Gastrocnemius medialis (tissue), 4 donors: ENCODE data around the gene AJUBA. TPM values are rescaled to one million over a fixed set of nuclear protein-coding genes. Genes with fewer than 3 reads are reported as not detected.

Experiments
- ATAC-seq, 2 donors: fragments of 150-250 bp; one replicate each; pipeline ENCODE4 v1.9.1; 2016
- DNase-seq, 2 donors: peaks; one replicate each; pipeline ENCODE4 v3.0.0-alpha.2; 2019
- H3K27ac ChIP-seq, 4 donors: fragments of 200-600 bp; sonication (generic); 1 replicate in 1 of 4; 2 replicates in 3 of 4; pipeline ENCODE4 v1.5.1; 2016 to 2018; ENCODE audit warnings: mild to moderate bottlenecking in 2 of 4, moderate library complexity in 1 of 4
- H3K27me3 ChIP-seq, 3 donors: fragments of 200-600 bp; sonication (generic) in 2 of 3; 1 replicate in 1 of 3; 2 replicates in 2 of 3; pipeline versions ENCODE4 v1.5.1 to v1.6.0; 2016 to 2019; ENCODE audit warnings: mild to moderate bottlenecking in 1 of 3, moderate library complexity in 1 of 3
- H3K36me3 ChIP-seq, 2 donors: fragments of 200-600 bp; sonication (generic) in 1 of 2; one replicate each; pipeline ENCODE4 v1.5.1; 2017 to 2018
- H3K4me1 ChIP-seq, 2 donors: fragments of 200-600 bp; sonication (generic) in 1 of 2; one replicate each; pipeline ENCODE4 v1.5.1; 2016 to 2017; ENCODE audit warnings: mild to moderate bottlenecking in 2 of 2
- H3K4me3 ChIP-seq, 4 donors: fragments of 200-600 bp; sonication (generic) in 3 of 4; 1 replicate in 1 of 4; 2 replicates in 3 of 4; pipeline ENCODE4 v1.5.1; 2016 to 2019; ENCODE audit warnings: mild to moderate bottlenecking in 2 of 4
- H3K9me3 ChIP-seq, 3 donors: fragments of 200-600 bp; sonication (generic) in 2 of 3; 1 replicate in 1 of 3; 2 replicates in 2 of 3; pipeline ENCODE4 v1.5.1; 2016 to 2019
- CTCF ChIP-seq, 5 experiments: fragments of 450-650 bp in 3 of 5; fragments of 200-600 bp in 2 of 5; sonication (generic) in 2 of 5; IDR thresholded peaks in 4 of 5; conservative IDR thresholded peaks in 1 of 5; 1 replicate in 4 of 5; 2 replicates in 1 of 5; pipeline ENCODE4 v1.5.1; 2016 to 2019; ENCODE audit warnings: antibody characterized with exemption in 5 of 5, mild to moderate bottlenecking in 3 of 5, moderate library complexity in 3 of 5
- POLR2A ChIP-seq, 2 donors: fragments of 450-650 bp; IDR thresholded peaks; one replicate each; pipeline ENCODE4 v1.6.1; 2017; ENCODE audit warnings: antibody characterized with exemption in 2 of 2, mild to moderate bottlenecking in 2 of 2, moderate library complexity in 2 of 2
- in situ Hi-C, 4 donors: fragments of 200-750 bp; cut with MboI; loops; one replicate each; pipeline versions ENCODE4 v1.15.0 to v1.8.0; 2017; ENCODE audit warnings: low sequenced_read_pairs in 4 of 4
- intact Hi-C: fragments of 100-400 bp; cut with DNase I; formaldehyde crosslinking; loops from one replicate; pipeline ENCODE4 v1.15.1; 2023; ENCODE audit warnings: low total_unique reads
- total RNA-seq, 4 donors: library from RNA; depleted of rRNA; stranded (reverse); fragments of >200 nt; gene quantifications; one replicate each; pipeline versions ENCODE4 v1.1.0 to v1.2.3, GENCODE V29; 2016

Gene AJUBA
- total RNA-seq, 4 donors from 2014 or later, result 0.46 to 5.0 (median 1.9) TPM

DNA sequence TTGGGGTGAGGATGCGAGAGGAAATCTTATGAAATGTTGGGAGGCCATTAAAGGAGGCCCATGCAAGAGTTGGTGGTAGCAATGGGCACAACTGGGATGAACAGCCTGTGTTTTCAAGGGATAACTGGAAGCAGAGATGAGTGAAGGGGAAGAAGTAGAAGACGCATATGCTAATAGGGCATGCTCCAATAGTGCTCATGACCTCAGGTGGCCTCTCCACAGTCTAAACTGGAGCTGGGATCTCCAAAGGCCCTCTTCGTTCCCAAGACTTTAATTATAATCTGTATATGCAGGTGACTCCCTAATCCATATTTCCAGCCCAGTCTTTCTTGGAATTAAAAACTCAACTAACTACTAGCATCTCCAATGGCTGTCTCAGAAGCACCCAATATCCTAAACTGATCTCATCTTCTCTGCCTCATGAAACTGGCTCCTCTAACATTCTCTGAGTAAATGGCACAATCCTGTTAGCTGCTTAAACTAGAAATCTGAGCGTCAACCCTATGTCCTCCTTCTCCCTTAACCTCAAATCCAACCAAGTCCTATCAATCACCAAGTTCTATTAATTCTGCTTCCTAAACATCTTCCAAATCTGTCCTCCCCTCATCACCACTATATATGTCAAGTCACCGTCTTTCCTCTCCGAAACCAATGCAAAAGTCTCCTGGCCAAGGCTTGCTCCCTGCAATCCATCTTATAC is 2.8 kb upstream of the AJUBA start:
- H3K4me3 ChIP-seq, result no peak overlapping the region
- intact Hi-C loops, result loop anchor here (10.0 kb wide), 1 partner anchor 200 kb away; the partner anchor contains the start of gene SLC7A8
- peaks cover 23 to 30% (median 28%) of the 10 kb centered on the region in 3 donors for H3K27me3 ChIP-seq
- H3K27ac ChIP-seq, result no peak overlapping the region
- ATAC-seq (no peak), DNase-seq (no peak)
- no peaks in the 10 kb centered on the region for H3K9me3 ChIP-seq
- peaks cover 3 to 21% of the 10 kb centered on the region in 2 donors for H3K4me1 ChIP-seq
- in situ Hi-C loops, result loop anchor here in 1 of 4 donors (5.0 kb wide), 1 partner anchor 67 kb away; no protein-coding TSS in a partner anchor
- H3K36me3 ChIP-seq, result peaks cover 0 to 14% of the 10 kb centered on the region in 2 donors
- TF ChIP-seq POLR2A (IDR thresholded peaks at IDR 0.05) (no peak), CTCF (IDR thresholded peaks at IDR 0.05 in 4 of 5, conservative IDR thresholded peaks at IDR 0.05 in 1 of 5) (no peak)

DNA sequence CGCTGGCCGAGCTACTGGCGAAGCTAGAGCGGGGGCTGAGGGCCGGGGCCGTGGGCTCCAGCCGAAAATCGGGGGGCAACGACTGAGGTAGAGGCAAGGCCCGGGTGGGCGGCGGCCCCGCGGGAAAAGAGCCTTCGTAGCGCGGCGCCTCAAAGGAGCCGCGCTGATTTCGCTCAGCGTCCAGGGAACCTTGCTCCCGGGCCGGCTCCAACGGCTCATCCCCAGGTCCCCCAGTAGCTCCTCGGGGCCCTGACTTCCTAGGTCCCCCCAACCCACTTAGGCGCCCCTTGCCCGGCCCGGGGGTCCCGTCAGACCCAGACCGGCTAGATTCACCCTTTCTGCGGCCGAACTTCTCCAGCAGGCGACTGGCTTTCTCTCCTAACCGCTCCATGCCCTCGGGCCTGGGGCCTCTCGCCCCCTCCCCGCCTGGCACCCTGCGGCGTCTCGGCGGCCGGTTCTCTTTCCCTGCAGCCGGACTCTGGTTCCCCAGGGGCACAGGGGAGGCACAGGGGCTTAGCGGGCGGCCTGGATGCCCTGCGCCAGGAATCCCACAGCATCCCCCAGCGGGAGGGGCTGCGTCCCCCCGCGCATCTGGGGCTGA is 375 bp downstream of the AJUBA start:
- DNase-seq, result no peak
- no peak for ATAC-seq
- peaks cover 3 to 21% of the 10 kb centered on the region in 2 donors for H3K4me1 ChIP-seq
- peak overlapping the region; percentile 45 to 68 (median 54) for H3K27ac ChIP-seq
- H3K4me3 ChIP-seq, result peak overlapping the region; percentile 59 to 83 (median 71)
- intact Hi-C loops (loop anchor here (2.0 to 10.0 kb wide), 2 partner anchors 203 to 425 kb away; partner anchors contain the start of gene SLC7A8), in situ Hi-C loops (no loop called here)
- TF ChIP-seq CTCF (IDR thresholded peaks at IDR 0.05 in 4 of 5, conservative IDR thresholded peaks at IDR 0.05 in 1 of 5), result no peak
- TF ChIP-seq POLR2A (IDR thresholded peaks at IDR 0.05), result no peak
- no peaks in the 10 kb centered on the region for H3K9me3 ChIP-seq
- no peaks in the 10 kb centered on the region for H3K36me3 ChIP-seq
- H3K27me3 ChIP-seq, result peaks cover 26 to 32% (median 32%) of the 10 kb centered on the region in 3 donors

DNA sequence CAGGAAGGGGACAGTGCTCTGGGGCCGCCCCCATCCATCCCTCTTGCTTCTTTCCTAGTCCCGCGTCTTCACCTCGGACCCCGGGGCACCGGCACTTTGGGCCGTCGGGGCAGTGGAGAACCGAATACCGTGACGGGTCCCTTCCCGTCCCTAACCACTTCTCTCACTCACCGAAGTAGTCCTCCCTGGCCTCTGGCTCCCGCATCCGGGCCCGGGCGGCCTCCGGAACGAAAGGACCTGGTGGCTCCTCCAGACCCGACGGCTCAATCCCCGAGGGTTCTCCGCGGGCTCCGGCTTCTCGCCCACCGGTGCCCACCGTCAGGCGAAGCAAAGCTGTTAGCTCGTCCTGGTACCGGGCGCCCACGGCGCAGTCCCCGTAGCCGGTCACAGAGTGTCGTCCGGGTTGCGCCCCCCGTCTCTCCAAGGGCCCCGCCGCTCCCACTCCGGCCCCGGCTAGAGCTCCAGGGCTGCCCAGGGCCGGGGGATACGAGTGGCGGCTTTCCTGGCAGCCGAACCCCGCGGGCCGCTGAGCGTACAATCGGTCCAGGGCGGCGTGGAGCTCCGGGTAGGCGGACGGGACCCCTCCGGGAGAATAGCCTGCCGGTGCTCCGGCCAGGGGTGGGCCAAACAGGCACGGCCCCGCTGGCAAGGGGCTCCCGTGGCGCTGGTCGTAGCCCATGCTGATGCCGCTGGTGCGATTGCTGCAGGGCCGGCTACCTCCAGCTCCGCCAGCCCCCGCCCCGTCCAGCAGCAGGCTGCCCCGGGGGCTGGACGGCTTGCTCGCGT is 1.1 kb downstream of the AJUBA start:
- H3K36me3 ChIP-seq, result no peaks in the 10 kb centered on the region
- intact Hi-C loops, result loop anchor here (10.0 kb wide), 1 partner anchor 204 kb away; the partner anchor contains the start of gene SLC7A8
- TF ChIP-seq POLR2A (IDR thresholded peaks at IDR 0.05) (no peak), CTCF (IDR thresholded peaks at IDR 0.05 in 4 of 5, conservative IDR thresholded peaks at IDR 0.05 in 1 of 5) (no peak)
- in situ Hi-C loops, result no loop called here
- H3K27me3 ChIP-seq, result peaks cover 26 to 32% (median 32%) of the 10 kb centered on the region in 3 donors
- DNase-seq (no peak), ATAC-seq (no peak)
- H3K4me3 ChIP-seq, result peak overlapping the region; percentile 59 to 83 (median 71)
- peaks cover 3 to 21% of the 10 kb centered on the region in 2 donors for H3K4me1 ChIP-seq
- H3K27ac ChIP-seq, result peak overlapping the region; percentile 45 to 68 (median 52)
- H3K9me3 ChIP-seq, result no peaks in the 10 kb centered on the region

DNA sequence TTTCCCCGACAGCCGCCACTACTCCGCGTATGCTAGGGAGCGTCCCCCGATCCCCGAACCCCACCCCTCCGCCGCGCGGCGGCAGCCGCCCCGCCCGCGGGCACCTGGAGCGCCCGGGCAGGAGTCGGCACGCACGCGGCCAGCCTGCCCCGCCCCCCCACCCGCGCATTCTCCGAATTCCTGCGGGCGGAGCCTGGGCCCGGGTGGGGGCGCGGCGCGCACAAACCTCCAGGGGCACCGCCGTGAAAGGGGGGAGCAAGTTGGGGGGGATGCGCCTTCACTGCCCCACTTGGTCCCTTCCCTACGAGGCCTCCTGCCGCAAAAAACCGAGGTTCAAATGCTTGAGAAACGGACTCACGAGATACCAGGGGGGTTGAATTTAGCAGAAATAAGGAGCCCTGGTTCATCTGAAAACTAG is 1.7 kb downstream of the AJUBA start:
- TF ChIP-seq CTCF (IDR thresholded peaks at IDR 0.05 in 4 of 5, conservative IDR thresholded peaks at IDR 0.05 in 1 of 5) (no peak), POLR2A (IDR thresholded peaks at IDR 0.05) (no peak)
- Histone ChIP-seq H3K27me3 (peaks cover 26 to 32% (median 32%) of the 10 kb centered on the region in 3 donors), H3K4me1 (peaks cover 3 to 21% of the 10 kb centered on the region in 2 donors), H3K27ac (peak overlapping the region; percentile 32 to 68 (median 45)), H3K9me3 (no peaks in the 10 kb centered on the region), H3K4me3 (peak overlapping the region; percentile 59 to 83 (median 71)), H3K36me3 (no peaks in the 10 kb centered on the region)
- DNase-seq, result no peak
- no peak for ATAC-seq
- intact Hi-C loops, result loop anchor here (10.0 kb wide), 1 partner anchor 204 kb away; the partner anchor contains the start of gene SLC7A8
- in situ Hi-C loops, result no loop called here
